ENCODE results near the gene ACTL8. TPM values are rescaled to one million over a fixed set of nuclear protein-coding genes. Genes with fewer than 3 reads are reported as not detected.

Gene ACTL8
- polyA plus RNA-seq, 1 donor (not counting 4 experiments of a cell fraction or from before 2014, with no cell fraction given): not detected

DNA sequence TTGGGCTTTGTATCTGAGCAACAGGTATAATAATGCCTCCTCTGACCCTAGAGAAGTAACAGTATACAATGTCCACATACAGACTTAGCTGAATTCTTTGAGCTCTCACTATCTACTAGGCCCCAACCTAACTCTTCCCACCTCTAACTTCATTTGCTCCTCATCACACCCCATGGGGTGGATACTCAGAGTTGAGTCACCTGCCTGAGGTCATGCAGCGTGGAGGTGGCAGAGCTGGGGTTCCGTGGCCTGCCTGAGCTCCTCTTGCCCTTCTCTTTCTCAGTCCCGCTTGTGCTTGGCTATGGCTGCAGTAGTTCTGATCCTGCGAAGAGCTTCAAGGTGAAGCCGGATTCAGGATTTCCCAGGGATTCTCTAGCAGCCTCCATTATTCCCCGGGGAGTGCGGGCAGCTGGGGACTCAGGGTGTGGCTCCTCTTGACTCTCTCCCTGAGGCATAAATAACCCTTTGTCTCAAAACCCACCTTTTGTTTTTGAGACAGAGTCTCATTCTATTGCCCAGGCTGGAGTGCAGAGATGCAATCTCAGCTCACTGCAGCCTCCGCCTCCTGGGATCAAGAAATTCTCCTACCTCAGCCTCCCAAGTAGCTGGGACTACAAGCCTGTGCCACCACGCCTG is 29.9 kb upstream of the ACTL8 start:
- dilution Hi-C loops (cut with MboI; ENCODE audit: extremely low pct_ligation_motif_present, low sequenced_read_pairs): no loop called here
- no peaks in the 10 kb centered on the region for H4K20me1 ChIP-seq (ENCODE audit: control insufficient read depth, extremely low read depth, insufficient read depth, low read length)
- H3K27me3 ChIP-seq (ENCODE audit: control insufficient read depth, extremely low read depth, insufficient read depth, low read length): no peaks in the 10 kb centered on the region
- H3K9ac ChIP-seq (ENCODE audit: control insufficient read depth, extremely low read depth, insufficient read depth, low read length): no peak overlapping the region
- DNase-seq (ENCODE audit: low read depth, low spot score) (no peak), FAIRE-seq (no peak)
- H3K79me2 ChIP-seq (ENCODE audit: control insufficient read depth, insufficient read depth, low read length): no peaks in the 10 kb centered on the region
- no peaks in the 10 kb centered on the region for H3K4me1 ChIP-seq (ENCODE audit: control insufficient read depth, extremely low read depth, insufficient read depth, low read length)
- no peak overlapping the region for H2AFZ ChIP-seq (ENCODE audit: control insufficient read depth, low read length)
- no peak overlapping the region for H3K27ac ChIP-seq (ENCODE audit: control insufficient read depth, insufficient read depth, low read length)
- no peaks in the 10 kb centered on the region for H3K9me1 ChIP-seq (ENCODE audit: control insufficient read depth, extremely low read depth, insufficient read depth, low read length)
- no peaks in the 10 kb centered on the region for H3K9me3 ChIP-seq (ENCODE audit: control insufficient read depth, low read depth, low read length)
- H3K4me3 ChIP-seq (ENCODE audit: control insufficient read depth in 2 of 3, extremely low read depth in 1 of 3, insufficient read depth in 2 of 3, low read depth in 1 of 3, low read length in 3 of 3): no peak overlapping the region
- no peak for TF ChIP-seq CTCF (optimal IDR thresholded peaks at IDR 0.05 in 1 of 3, IDR thresholded peaks at IDR 0.05 in 1 of 3, conservative IDR thresholded peaks at IDR 0.05 in 1 of 3; ENCODE audit: extremely low read depth in 1 of 3, insufficient read depth in 2 of 3, low read length in 3 of 3)
- no peak for TF ChIP-seq EZH2 (IDR thresholded peaks at IDR 0.05; ENCODE audit: low read length)
- H3K36me3 ChIP-seq (ENCODE audit: control insufficient read depth in 2 of 2, extremely low read depth in 1 of 2, insufficient read depth in 2 of 2, low read length in 2 of 2): no peaks in the 10 kb centered on the region
- H3K4me2 ChIP-seq (ENCODE audit: control insufficient read depth, extremely low read depth, insufficient read depth, low read depth, low read length): no peak overlapping the region

DNA sequence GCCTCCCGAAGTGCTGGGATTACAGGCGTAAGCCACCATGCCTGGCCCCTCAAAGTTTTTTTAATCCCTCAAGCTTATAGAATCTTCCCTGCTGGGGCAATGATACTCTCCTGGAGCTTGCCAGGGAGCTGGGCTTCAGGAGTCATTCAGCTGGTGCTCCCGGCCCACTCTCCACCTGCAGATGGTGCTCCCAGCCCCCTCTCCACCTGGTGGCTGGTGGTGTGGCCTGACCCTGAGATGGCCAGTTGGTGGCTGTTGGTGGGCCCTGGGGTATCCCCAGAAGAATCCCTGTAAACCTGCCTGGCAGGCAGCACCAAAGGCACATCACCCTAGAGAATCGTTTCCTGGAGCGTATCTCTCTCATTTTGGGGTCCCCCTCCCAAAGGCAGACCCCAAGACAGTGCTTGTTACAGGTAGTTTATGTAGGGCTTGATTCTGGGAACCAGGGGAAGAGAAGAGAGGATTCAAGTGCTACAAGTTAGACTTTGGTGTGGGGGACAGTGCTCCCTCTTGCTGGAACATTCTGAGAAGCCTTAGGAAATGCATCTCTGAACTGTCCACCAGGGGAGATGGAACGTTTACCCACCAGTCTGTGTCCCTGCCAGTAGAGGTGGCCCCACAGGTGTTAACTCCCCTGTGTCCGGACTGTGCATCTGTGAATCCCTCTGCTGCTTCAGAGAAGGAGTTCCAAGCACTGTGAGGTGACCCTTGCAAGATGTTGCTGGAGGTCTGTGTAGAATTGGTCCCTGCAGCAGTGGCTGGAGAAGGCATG is 29.1 kb upstream of the ACTL8 start:
- Histone ChIP-seq H3K79me2 (ENCODE audit: control insufficient read depth, insufficient read depth, low read length) (no peaks in the 10 kb centered on the region), H3K4me2 (ENCODE audit: control insufficient read depth, extremely low read depth, insufficient read depth, low read depth, low read length) (no peak overlapping the region), H4K20me1 (ENCODE audit: control insufficient read depth, extremely low read depth, insufficient read depth, low read length) (no peaks in the 10 kb centered on the region), H3K9me3 (ENCODE audit: control insufficient read depth, low read depth, low read length) (no peaks in the 10 kb centered on the region), H3K36me3 (ENCODE audit: control insufficient read depth in 2 of 2, extremely low read depth in 1 of 2, insufficient read depth in 2 of 2, low read length in 2 of 2) (no peaks in the 10 kb centered on the region), H3K9ac (ENCODE audit: control insufficient read depth, extremely low read depth, insufficient read depth, low read length) (no peak overlapping the region), H3K27me3 (ENCODE audit: control insufficient read depth, extremely low read depth, insufficient read depth, low read length) (no peaks in the 10 kb centered on the region), H3K4me1 (ENCODE audit: control insufficient read depth, extremely low read depth, insufficient read depth, low read length) (no peaks in the 10 kb centered on the region), H3K9me1 (ENCODE audit: control insufficient read depth, extremely low read depth, insufficient read depth, low read length) (no peaks in the 10 kb centered on the region), H2AFZ (ENCODE audit: control insufficient read depth, low read length) (no peak overlapping the region), H3K27ac (ENCODE audit: control insufficient read depth, insufficient read depth, low read length) (no peak overlapping the region), H3K4me3 (ENCODE audit: control insufficient read depth in 2 of 3, extremely low read depth in 1 of 3, insufficient read depth in 2 of 3, low read depth in 1 of 3, low read length in 3 of 3) (no peak overlapping the region)
- DNase-seq (ENCODE audit: low read depth, low spot score) (no peak), FAIRE-seq (no peak)
- no peak for TF ChIP-seq EZH2 (IDR thresholded peaks at IDR 0.05; ENCODE audit: low read length)
- no peak for TF ChIP-seq CTCF (optimal IDR thresholded peaks at IDR 0.05 in 1 of 3, IDR thresholded peaks at IDR 0.05 in 1 of 3, conservative IDR thresholded peaks at IDR 0.05 in 1 of 3; ENCODE audit: extremely low read depth in 1 of 3, insufficient read depth in 2 of 3, low read length in 3 of 3)
- dilution Hi-C loops (cut with MboI; ENCODE audit: extremely low pct_ligation_motif_present, low sequenced_read_pairs): no loop called here

Measured in keratinocyte (primary cell).